ENCODE measurements around the gene PTN.

PTN gene

DNA sequence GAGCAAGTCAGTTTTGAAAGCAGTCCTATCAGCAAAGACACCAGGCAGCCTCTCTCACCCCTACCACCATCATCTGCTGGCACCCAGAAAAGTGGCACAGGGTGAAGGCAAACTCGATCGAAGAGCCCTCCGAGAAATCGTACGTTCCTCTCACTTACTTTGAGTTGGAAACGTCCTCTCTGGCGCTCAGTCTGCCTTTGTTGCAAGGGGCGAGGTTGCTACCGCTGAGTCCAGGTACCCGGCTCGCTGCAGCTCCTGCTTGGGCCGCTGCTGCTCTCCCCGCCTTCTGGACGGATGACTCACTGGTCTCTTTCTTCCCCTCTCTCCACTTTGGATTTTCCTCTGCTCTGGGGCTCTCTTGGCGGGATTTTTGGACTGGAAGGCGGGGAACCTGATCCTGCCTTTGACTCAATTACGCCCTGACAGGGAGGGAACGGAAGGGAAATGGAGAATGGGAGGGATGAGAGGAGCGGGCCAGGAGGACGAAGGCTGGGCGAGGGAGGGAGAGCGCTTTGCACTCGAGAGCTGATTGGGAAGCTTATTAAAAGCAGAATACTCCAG is at the start of gene PTN:
TSS of gene PTN (minus strand) at position 453 of the 561 bp plus-strand sequence. CDS start 88,760 bp downstream, outside the sequence.
- DNase-seq = peak in 1 of 2 experiments; percentile 50

GRCh38 chr7:137390076-137390475 is 46.5 kb upstream of the PTN start:
- DNase-seq = no peak

DNA sequence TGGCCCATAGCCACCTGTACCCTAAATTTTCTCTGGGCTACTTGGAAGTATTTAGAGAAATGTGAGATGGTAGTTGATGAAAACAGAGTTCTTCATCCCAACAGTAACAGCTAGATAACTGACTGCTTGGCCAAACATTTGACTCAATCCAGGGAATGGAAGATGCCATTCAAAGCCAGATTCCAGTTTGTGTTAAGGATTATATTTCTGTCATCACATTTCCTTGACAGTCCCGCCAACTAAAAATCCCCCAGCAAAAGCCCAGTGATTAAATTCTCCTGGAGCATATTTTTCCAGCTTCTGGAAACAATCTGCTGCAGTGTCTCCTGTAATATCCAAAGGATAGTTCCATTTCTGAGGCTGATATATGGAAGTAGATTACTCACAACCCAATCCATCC is 45.4 kb upstream of the PTN start:
- DNase-seq = no peak

DNA sequence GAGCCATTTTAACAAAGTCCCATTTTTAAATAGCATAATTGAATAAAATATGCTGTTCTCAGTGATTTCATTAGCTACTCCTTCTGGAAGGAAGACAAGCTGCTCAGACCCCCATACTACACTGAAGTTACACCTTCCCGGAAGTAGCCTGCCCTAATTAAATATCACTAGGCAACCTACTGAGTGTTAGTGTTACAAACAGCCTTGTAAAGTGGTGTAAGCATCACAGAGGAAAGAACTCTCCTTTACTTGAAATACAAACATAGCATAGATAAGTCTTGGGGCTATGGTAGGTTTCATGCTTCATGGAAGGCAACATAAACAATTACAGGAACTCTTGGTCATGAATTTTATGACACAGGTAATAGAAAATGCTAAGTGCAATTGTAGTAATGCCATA is 43.4 kb upstream of the PTN start:
- no peak for DNase-seq

GRCh38 chr7:137381045-137381444 is 37.5 kb upstream of the PTN start:
- DNase-seq = no peak

GRCh38 chr7:137373507-137373906 is 30.0 kb upstream of the PTN start:
- DNase-seq = no peak

- no peak for DNase-seq
These were observed 28.1 kb upstream of the PTN start for GRCh38 chr7:137371616-137372015.

GRCh38 chr7:137366995-137367394 is 23.5 kb upstream of the PTN start:
- DNase-seq = no peak

- peak in 1 of 2 experiments; percentile 1 for DNase-seq
These were observed 20.1 kb upstream of the PTN start for GRCh38 chr7:137363683-137364082.

DNA sequence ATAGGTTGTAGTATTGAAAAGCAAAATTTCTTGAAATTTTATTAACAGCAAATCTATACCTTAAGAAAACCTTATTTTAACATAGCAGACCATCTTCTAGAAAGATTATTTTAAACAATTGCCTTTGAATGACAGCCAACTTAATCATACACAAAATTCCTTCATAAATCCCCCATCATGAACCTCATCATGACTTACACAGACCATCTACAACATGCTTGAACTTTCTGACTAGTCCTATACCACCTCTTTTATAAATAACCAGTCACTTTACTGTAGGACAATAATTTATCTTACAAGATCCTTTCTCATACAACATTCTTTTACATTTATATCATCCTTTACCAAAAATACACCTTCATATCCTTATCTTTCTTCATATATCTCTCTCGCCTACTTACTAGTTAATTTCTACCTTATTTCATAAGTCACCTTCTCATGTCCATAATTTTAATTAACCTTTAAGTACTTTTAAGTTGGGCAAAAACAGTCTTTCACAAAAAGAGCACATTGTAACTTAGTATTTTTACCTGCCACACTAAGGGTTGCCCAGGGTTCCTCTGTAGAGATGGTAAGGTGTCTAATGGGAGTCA is 16.6 kb upstream of the PTN start:
- peak in 1 of 2 experiments; percentile 7 for DNase-seq

- DNase-seq = no peak
These were observed 11.4 kb upstream of the PTN start for GRCh38 chr7:137354961-137355360.

- DNase-seq = no peak
These were observed 10.9 kb upstream of the PTN start for GRCh38 chr7:137354396-137354795.

DNA sequence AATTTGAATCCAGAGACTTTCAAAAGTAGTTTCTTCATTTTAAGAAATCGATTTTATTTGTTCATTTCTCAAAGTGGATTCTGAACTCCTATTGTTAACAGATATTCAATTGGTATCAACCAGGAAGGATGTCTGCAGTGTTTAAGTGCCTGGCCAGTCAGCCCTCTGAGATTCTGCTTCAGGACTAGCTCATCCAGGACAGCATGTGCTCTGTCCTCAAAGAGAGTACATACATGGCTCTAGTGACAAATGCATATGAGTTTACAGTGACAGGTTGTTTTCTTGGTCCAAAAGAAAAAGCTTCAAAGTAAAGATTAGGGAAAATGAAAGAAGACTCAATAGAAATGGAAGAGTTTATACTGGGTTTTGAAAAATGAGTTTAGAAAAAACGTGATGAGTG is 8.4 kb upstream of the PTN start:
- no peak for DNase-seq

GRCh38 chr7:137345799-137346449 is 2.4 kb upstream of the PTN start:
- DNase-seq = no peak

- DNase-seq = no peak
These were observed 688 bp downstream of the PTN start for GRCh38 chr7:137342828-137343261.

- no peak for DNase-seq
These were observed 1.3 kb downstream of the PTN start for GRCh38 chr7:137342265-137342664.

- peak; percentile 11 to 41 for DNase-seq
These were observed 5.6 kb downstream of the PTN start for GRCh38 chr7:137337902-137338301.

GRCh38 chr7:137335814-137336213 is 7.7 kb downstream of the PTN start:
- DNase-seq = no peak

- no peak for DNase-seq
These were observed 12.2 kb downstream of the PTN start for GRCh38 chr7:137331378-137331777.

- no peak for DNase-seq
These were observed 14.1 kb downstream of the PTN start for GRCh38 chr7:137329411-137329810.

DNA sequence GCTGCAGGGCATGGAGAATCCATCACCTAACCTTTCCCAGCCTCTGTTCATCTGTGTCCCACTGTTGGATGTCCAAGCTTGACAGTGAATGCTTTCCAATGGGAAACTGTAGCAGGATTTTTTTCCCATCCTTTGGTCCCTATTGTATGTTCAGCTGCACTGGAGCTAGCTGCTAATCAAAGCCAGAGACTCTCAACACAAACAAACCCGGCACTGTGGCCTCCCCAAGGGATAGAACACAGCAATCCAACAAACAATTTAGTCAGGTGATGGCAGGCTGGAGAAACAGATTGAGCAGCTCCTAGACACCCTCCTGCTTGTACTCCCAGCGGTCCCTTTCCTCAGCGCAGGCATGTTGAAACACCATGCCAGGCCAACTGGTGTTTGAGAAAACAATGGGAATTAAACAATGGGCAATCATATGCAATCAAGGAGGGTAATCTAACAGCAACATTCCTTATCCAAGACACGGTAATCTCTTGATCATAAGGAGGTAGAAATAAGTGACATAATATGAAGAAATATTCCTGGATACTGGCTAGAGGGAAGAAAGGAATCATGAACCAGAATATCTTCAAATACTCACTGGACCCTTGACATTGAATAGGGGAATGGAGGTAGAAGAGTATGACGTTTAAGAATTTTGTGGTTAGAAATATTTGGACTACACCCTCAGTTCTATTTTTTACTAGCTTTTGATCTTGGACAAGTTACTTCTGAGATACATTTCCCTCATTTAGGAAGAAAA is 15.0 kb downstream of the PTN start:
- no peak for DNase-seq

- DNase-seq = no peak
These were observed 17.6 kb downstream of the PTN start for GRCh38 chr7:137325927-137326326.

DNA sequence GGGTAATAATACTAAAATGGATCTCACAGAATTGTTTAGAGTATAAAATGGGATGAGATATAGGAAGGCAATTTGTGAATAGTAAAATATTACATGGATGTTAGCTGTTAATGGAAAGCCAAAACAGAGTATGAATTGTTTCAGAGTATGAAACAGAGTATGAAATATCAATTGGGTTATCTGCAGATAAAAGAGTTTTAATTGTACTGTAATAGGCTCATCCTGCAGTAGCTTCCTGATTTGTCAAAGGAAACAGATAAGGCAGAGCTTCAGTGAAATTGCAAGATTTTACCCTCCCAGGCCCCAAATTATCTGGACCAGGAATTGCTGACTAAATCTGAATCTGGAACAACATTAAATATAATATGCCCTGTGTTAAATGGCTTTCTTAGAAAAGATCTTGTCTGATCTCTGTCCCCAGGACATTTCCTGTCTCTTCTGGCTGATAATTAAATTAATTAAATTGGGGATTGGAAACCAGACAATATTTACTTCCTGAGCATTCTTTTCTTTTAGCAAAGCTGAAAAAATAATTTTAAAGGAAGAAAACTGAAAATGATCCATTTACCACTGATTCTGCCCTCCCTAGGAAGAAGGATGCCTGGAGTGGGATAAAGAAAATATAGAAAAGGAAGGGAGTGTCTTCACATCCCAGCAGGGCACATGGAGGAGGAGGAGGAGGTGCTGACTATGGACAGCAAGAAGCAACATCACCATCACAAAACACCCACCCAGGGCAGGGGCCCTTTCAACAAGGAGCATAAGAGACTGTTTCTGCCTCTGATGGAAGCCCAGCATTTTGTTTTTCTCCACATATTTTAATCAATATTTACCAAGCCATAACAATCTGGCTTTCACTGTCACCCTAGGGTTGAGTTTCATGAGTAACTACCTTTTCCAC is 18.5 kb downstream of the PTN start:
- no peak for DNase-seq
